ENCODE measurements around the gene ACKR3.

DNA sequence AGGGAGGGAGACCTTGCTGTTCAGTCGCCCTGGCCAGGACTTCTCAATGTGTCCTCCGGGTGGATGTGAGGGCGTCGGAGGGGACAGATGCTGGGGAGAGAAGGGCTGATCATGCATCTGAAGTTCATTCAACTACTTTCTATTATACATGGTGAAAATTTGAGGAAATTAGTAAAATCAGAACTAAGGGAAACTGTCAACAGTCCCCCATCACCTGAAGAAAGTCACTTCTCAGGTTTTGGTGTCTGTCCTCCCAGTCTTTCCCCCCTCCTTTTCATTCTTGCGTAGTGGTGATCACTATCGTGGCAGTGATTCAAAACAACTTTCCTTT, 17.4 kb upstream of the ACKR3 start:
- TF ChIP-seq, protein P1, sequence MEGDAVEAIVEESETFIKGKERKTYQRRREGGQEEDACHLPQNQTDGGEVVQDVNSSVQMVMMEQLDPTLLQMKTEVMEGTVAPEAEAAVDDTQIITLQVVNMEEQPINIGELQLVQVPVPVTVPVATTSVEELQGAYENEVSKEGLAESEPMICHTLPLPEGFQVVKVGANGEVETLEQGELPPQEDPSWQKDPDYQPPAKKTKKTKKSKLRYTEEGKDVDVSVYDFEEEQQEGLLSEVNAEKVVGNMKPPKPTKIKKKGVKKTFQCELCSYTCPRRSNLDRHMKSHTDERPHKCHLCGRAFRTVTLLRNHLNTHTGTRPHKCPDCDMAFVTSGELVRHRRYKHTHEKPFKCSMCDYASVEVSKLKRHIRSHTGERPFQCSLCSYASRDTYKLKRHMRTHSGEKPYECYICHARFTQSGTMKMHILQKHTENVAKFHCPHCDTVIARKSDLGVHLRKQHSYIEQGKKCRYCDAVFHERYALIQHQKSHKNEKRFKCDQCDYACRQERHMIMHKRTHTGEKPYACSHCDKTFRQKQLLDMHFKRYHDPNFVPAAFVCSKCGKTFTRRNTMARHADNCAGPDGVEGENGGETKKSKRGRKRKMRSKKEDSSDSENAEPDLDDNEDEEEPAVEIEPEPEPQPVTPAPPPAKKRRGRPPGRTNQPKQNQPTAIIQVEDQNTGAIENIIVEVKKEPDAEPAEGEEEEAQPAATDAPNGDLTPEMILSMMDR (IDR thresholded peaks at IDR 0.05), result no peak
- TF ChIP-seq POLR2A (IDR thresholded peaks at IDR 0.05), result no peak

Data from testis (tissue), 2 donors.